Neutrophil (primary cell): ENCODE measurements around the gene RAB5A.

Source experiments
- H3K27ac ChIP-seq: fragments of 200-600 bp; sonication (generic); 2 replicates; pipeline ENCODE4 v1.5.1; 2016; ENCODE audit warnings: mild to moderate bottlenecking, moderate library complexity
- H3K27me3 ChIP-seq: fragments of 200-600 bp; sonication (generic); 2 replicates; pipeline ENCODE4 v1.6.0; 2016; ENCODE audit warnings: mild to moderate bottlenecking
- H3K36me3 ChIP-seq: fragments of 200-600 bp; sonication (generic); 2 replicates; pipeline ENCODE4 v1.5.1; 2017
- H3K4me1 ChIP-seq, 2 experiments: fragments of 200-600 bp in 1 of 2; sonication (generic) in 1 of 2; 1 replicate in 1 of 2; 2 replicates in 1 of 2; pipeline versions ENCODE4 v1.5.1 to v1.6.1; 2013 to 2016; ENCODE audit warnings: low read depth in 1 of 2, low read length in 1 of 2, mild to moderate bottlenecking in 1 of 2, moderate library complexity in 1 of 2; ENCODE audit not compliant: control insufficient read depth in 1 of 2, insufficient read depth in 1 of 2
- H3K4me3 ChIP-seq, 2 experiments: fragments of 200-600 bp in 1 of 2; sonication (generic) in 1 of 2; 1 replicate in 1 of 2; 2 replicates in 1 of 2; pipeline ENCODE4 v1.5.1; 2013 to 2016; ENCODE audit warnings: low read depth in 1 of 2, low read length in 1 of 2, mild to moderate bottlenecking in 1 of 2, moderate library complexity in 1 of 2
- H3K9me3 ChIP-seq: fragments of 200-600 bp; sonication (generic); 2 replicates; pipeline ENCODE4 v1.5.1; 2016
- TF ChIP-seq, protein P1 (sequence below): fragments of 200-600 bp; sonication (generic); IDR thresholded peaks from 2 replicates; pipeline ENCODE4 v1.5.1; 2016; ENCODE audit warnings: antibody characterized with exemption

RAB5A gene

DNA sequence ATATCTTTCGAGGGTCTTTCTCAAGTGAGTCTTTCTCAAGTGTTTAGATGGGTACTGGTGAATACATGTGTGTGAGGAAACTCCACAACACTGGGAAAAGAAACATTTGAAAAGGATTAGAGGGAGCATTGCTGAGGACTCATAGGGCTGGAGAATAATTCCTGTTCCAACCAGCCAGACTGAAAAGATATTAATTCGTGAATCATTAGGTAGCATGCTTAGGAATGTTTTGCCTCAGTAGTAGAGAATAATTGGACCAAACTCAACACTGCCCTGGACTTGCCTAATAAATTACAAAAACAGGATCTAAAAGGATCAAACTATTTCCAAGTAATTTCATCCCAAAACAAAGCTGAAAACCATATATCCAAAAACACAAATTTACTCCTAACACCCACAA lies 47.9 kb downstream of the RAB5A start:
- no peaks in the 10 kb centered on the region for H3K27me3 ChIP-seq

DNA sequence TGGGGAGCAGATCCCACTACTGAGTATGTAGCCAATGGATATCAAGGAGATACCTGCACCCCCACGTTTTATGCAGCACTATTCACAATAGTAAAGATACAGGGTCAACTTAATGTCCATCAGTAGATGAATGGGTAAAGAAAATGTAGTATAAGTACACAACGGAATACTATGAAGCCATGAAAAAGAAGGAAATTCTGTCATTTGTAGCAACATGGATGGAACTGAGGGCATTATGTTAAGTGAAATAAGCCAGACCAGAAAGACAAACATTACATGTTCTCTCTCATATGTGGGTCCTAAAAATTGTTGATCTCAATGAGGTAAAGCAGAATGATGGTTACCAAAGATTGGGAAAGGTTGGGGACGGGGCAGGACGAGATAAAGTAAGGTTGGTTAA lies 50.6 kb downstream of the RAB5A start:
- H3K9me3 ChIP-seq = no peaks in the 10 kb centered on the region
- TF ChIP-seq, protein P1, sequence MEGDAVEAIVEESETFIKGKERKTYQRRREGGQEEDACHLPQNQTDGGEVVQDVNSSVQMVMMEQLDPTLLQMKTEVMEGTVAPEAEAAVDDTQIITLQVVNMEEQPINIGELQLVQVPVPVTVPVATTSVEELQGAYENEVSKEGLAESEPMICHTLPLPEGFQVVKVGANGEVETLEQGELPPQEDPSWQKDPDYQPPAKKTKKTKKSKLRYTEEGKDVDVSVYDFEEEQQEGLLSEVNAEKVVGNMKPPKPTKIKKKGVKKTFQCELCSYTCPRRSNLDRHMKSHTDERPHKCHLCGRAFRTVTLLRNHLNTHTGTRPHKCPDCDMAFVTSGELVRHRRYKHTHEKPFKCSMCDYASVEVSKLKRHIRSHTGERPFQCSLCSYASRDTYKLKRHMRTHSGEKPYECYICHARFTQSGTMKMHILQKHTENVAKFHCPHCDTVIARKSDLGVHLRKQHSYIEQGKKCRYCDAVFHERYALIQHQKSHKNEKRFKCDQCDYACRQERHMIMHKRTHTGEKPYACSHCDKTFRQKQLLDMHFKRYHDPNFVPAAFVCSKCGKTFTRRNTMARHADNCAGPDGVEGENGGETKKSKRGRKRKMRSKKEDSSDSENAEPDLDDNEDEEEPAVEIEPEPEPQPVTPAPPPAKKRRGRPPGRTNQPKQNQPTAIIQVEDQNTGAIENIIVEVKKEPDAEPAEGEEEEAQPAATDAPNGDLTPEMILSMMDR = no peak
- H3K27me3 ChIP-seq = no peaks in the 10 kb centered on the region
- H3K36me3 ChIP-seq = no peaks in the 10 kb centered on the region
- no peak overlapping the region for H3K4me3 ChIP-seq
- no peaks in the 10 kb centered on the region for H3K4me1 ChIP-seq
- H3K27ac ChIP-seq = no peak overlapping the region

More for the DNA sequence above, 47.9 kb downstream of the RAB5A start:
- H3K4me1 ChIP-seq = no peaks in the 10 kb centered on the region
- no peak overlapping the region for H3K4me3 ChIP-seq
- H3K27ac ChIP-seq = no peak overlapping the region
- TF ChIP-seq, protein P1 = no peak
- no peaks in the 10 kb centered on the region for H3K36me3 ChIP-seq
- no peaks in the 10 kb centered on the region for H3K9me3 ChIP-seq

DNA sequence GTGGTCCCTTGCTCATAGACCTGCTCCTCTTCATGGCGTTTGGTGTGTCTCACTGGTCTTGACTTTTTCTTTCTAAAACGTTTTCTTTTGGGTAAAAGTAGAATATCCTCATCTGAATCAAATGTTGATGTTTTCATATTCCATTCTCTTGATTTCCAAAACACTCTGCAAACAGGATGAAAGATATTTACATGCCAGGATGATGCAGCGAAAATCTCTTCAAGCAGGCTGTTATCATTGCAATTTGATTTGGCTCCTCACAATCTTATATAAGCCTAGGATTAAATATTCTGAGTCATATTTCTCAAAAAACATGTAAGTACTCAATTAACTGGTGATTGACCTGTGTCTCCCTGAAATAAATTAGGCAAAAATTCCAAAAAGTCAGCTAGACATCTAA lies 55.0 kb downstream of the RAB5A start:
- Histone ChIP-seq H3K4me1 (no peaks in the 10 kb centered on the region), H3K27me3 (no peaks in the 10 kb centered on the region), H3K27ac (no peak overlapping the region), H3K36me3 (no peaks in the 10 kb centered on the region), H3K4me3 (no peak overlapping the region), H3K9me3 (no peaks in the 10 kb centered on the region)
- TF ChIP-seq, protein P1 = no peak

DNA sequence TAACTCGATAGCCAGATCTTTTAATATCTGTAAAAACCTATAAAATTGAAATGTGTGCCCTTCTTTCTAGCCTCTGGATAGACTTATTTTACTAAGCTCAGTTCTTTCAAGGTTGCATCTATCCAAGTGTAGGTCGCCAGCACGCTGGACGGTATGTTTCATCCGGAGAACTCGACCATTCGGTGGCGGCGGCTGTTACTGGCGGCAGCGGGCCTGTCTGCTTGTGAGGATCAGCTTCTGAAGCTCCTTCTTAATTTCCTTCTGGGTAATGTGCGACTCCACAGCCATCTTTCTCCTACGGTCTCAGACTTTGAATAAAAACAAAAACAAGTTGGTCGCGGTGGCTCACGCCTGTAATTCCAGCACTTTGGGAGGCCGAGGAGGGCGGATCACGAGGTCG lies 61.1 kb downstream of the RAB5A start:
- Histone ChIP-seq H3K27me3 (no peaks in the 10 kb centered on the region), H3K36me3 (no peaks in the 10 kb centered on the region), H3K27ac (no peak overlapping the region), H3K4me3 (no peak overlapping the region), H3K4me1 (no peaks in the 10 kb centered on the region), H3K9me3 (no peaks in the 10 kb centered on the region)
- TF ChIP-seq, protein P1 = no peak

DNA sequence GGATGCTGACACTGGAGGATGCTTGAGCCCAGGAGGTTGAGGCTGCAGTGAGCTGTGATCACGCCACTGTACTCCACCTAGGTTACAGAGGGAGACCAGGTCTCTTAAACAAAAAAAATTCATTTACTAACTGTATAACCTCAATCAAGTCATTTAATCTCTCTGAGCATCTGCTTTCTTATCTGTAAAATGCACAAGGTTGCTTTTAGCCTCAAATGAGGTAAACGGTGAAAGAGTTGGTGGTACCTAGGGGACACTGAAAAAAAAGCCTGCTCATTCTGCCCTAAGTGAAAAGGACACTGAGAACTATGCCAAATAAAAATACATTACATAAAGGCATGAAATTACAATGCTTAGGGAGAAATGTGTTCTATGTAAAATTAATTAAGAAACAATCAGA lies 61.7 kb downstream of the RAB5A start:
- Histone ChIP-seq H3K27ac (no peak overlapping the region), H3K4me1 (no peaks in the 10 kb centered on the region), H3K27me3 (no peaks in the 10 kb centered on the region), H3K4me3 (no peak overlapping the region), H3K9me3 (no peaks in the 10 kb centered on the region), H3K36me3 (no peaks in the 10 kb centered on the region)
- TF ChIP-seq, protein P1 = no peak

DNA sequence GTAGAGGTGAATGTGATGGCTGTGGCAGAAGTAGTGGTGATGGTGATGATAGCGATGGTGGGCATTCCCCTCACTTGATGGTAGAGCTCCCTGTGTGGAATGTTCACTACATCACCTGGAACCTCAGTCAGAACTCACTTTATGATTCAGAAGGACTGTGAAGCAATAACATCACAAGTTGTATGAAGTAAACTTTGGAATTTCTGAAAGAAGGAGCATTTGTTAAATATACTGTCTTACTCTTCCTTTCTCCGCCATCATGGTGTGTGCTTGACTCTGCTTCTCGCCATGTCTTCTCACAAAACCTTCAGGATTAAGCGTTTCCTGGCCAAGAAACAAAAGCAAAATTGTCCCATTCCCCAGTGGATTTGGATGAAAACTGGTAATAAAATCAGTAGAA lies 65.3 kb downstream of the RAB5A start, which contains the start of gene PP2D1:
Gene PP2D1 (minus strand): TSS at position 101 of the 400 bp plus-strand sequence. CDS start 192 bp downstream, outside the sequence.
- H3K27ac ChIP-seq = no peak within 1 kb of the TSS
- TF ChIP-seq, protein P1 = no peak
- no peaks in the 10 kb centered on the region for H3K9me3 ChIP-seq
- H3K36me3 ChIP-seq = no peaks in the 10 kb centered on the region
- H3K27me3 ChIP-seq = no peaks in the 10 kb centered on the region
- no peaks in the 10 kb centered on the region for H3K4me1 ChIP-seq
- no peak within 1 kb of the TSS for H3K4me3 ChIP-seq
